Measurements from ENCODE around the gene PTTG1IP.

- TF ChIP-seq CTCF (IDR thresholded peaks at IDR 0.05) (no peak), POLR2A (IDR thresholded peaks at IDR 0.05) (no peak), EP300 (IDR thresholded peaks at IDR 0.05) (no peak)
These were observed 6.7 kb downstream of the PTTG1IP start for GRCh38 chr21:44866780-44867179.

All from sigmoid colon (tissue), 4 donors.